Gastroesophageal sphincter (tissue), 3 donors: ENCODE data around the gene KRT6B.

Experiments used
- EP300 ChIP-seq: sonication (generic); formaldehyde crosslinking; IDR thresholded peaks from one replicate; pipeline ENCODE4 v1.6.1; 2017; ENCODE audit warnings: antibody characterized with exemption, mild to moderate bottlenecking
- POLR2A ChIP-seq, 2 donors: fragments of 450-650 bp; IDR thresholded peaks; one replicate each; pipeline ENCODE4 v1.6.1; 2017; ENCODE audit warnings: antibody characterized with exemption in 2 of 2, mild to moderate bottlenecking in 2 of 2, moderate library complexity in 1 of 2
- POLR2AphosphoS5 ChIP-seq: sonication (generic); formaldehyde crosslinking; IDR thresholded peaks from one replicate; pipeline ENCODE4 v1.6.1; 2017; ENCODE audit warnings: antibody characterized with exemption
- TF ChIP-seq, protein P1 (sequence below), 4 experiments: fragments of 200-600 bp in 2 of 4; fragments of 450-650 bp in 2 of 4; sonication (generic) in 1 of 4; IDR thresholded peaks; one replicate each; pipeline ENCODE4 v1.5.1; 2017 to 2019; ENCODE audit warnings: antibody characterized with exemption in 4 of 4, mild to moderate bottlenecking in 2 of 4, moderate library complexity in 2 of 4

DNA sequence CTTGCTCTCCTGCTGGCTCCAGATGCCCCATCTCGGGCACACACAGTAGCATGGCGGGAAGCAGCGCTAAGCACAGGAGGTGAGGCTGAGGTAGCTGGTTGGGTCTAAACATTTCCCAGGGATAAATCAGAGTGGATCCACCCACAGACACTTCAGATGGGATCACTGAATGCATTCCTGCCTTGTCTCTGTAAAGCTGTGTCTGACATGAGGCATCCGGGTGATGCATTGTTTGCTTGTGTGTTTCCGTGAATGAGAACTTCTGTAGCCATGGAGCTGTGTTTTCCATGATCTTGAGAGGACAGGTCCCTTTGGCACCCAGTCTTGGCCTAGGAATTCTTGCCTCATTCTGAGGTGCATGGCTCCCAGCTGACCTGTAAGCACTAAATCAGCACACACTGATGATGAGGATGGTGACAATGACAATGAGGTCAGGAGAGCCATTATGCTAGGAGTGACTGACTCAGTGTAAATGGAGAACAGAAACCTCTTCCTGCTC lies 11.1 kb downstream of the KRT6B start:
- TF ChIP-seq, protein P1, sequence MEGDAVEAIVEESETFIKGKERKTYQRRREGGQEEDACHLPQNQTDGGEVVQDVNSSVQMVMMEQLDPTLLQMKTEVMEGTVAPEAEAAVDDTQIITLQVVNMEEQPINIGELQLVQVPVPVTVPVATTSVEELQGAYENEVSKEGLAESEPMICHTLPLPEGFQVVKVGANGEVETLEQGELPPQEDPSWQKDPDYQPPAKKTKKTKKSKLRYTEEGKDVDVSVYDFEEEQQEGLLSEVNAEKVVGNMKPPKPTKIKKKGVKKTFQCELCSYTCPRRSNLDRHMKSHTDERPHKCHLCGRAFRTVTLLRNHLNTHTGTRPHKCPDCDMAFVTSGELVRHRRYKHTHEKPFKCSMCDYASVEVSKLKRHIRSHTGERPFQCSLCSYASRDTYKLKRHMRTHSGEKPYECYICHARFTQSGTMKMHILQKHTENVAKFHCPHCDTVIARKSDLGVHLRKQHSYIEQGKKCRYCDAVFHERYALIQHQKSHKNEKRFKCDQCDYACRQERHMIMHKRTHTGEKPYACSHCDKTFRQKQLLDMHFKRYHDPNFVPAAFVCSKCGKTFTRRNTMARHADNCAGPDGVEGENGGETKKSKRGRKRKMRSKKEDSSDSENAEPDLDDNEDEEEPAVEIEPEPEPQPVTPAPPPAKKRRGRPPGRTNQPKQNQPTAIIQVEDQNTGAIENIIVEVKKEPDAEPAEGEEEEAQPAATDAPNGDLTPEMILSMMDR (IDR thresholded peaks at IDR 0.05) = no peak
- TF ChIP-seq EP300 = no peak
- TF ChIP-seq POLR2A (IDR thresholded peaks at IDR 0.05) = no peak
- TF ChIP-seq POLR2AphosphoS5 = no peak
